Prostate gland (tissue), 2 donors: ENCODE measurements around the gene ERAS.

Source experiments
- CTCF ChIP-seq, 4 experiments: fragments of 200-600 bp in 2 of 4; fragments of 450-650 bp in 2 of 4; sonication (generic) in 2 of 4; IDR thresholded peaks; 1 replicate in 3 of 4; 2 replicates in 1 of 4; pipeline ENCODE4 v1.5.1; 2016 to 2019; ENCODE audit warnings: antibody characterized with exemption in 4 of 4, mild to moderate bottlenecking in 2 of 4, moderate library complexity in 2 of 4
- POLR2AphosphoS5 ChIP-seq: sonication (generic); formaldehyde crosslinking; IDR thresholded peaks from one replicate; pipeline ENCODE4 v1.6.1; 2017; ENCODE audit warnings: antibody characterized with exemption

GRCh38 chrX:48831909-48832291 is 5.6 kb downstream of the ERAS start:
- TF ChIP-seq POLR2AphosphoS5, result no peak
- no peak for TF ChIP-seq CTCF (IDR thresholded peaks at IDR 0.05)
